ENCODE measurements around the gene CHRNA10.

CHRNA10 gene, protein sequence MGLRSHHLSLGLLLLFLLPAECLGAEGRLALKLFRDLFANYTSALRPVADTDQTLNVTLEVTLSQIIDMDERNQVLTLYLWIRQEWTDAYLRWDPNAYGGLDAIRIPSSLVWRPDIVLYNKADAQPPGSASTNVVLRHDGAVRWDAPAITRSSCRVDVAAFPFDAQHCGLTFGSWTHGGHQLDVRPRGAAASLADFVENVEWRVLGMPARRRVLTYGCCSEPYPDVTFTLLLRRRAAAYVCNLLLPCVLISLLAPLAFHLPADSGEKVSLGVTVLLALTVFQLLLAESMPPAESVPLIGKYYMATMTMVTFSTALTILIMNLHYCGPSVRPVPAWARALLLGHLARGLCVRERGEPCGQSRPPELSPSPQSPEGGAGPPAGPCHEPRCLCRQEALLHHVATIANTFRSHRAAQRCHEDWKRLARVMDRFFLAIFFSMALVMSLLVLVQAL

DNA sequence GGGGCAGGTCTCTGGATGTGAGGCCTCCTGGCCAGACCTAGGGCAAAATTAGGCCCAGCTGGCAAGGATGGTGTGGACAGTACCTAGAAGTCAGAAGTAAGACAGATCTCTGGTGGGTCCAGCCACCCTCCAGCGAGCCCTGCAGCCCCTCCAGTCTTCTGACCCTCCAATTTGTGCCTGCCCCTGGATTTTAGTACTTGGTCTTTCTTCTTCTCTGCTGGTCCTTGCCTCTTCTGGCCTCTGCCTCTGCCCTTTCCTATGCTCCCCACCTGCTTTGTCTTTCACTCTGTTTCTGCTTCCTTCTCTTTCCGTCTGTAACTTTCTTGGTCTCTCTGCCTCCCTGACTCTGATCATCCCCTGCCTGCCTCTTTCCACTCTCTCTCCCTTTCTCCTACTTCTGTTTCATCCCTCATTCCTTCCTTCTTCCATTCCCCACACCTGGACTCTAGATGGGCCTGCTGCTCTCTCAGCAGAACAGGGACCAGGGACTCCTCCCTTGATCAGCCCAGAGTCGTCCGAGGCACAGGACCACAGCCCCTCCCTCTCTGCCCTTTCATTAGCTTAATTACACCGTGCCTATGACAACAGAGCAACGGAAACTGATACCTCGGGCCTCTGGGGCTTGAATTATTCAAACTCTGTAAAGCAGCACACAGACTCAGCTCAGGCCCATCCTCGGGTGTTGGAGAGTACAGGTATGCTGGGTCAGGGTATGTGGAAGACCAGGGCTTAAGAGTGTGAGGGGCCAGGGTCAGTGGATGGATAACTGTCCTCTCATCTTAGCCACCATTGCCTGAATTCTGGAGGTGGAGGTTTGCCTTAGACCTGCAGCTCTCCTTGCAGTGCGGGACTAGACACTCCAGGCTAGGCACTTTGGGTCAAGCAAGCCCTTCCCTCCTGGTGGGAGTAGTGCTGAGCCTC lies at the start of gene CHRNA10:
CHRNA10 (minus strand) TSS at position 51 of the 921 bp plus-strand sequence. CDS start 72 bp downstream, outside the sequence.
- no peak for DNase-seq (ENCODE audit: extremely low read depth in 1 of 2, low read depth in 1 of 2)

DNA sequence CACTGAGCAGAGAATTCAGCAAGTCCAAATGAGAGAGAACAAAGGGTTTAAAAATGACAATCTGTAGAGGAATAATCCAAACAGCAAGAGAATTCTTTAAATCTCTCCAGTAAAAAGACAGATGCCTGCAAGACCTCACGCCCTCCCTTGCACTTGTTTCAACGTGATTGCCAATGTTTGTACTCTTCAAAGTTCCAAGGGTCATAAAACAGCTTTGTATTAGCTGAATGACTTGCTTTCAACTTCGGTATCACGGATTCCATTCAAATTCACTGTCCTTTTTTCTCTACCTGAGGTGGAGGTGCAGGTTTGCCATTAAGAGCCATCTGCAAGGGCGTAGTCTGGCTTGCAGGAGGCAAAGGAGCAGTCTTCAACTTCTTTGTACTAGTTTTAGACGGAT lies 41.1 kb upstream of the CHRNA10 start:
- no peak for DNase-seq (ENCODE audit: extremely low read depth in 1 of 2, low read depth in 1 of 2)

DNA sequence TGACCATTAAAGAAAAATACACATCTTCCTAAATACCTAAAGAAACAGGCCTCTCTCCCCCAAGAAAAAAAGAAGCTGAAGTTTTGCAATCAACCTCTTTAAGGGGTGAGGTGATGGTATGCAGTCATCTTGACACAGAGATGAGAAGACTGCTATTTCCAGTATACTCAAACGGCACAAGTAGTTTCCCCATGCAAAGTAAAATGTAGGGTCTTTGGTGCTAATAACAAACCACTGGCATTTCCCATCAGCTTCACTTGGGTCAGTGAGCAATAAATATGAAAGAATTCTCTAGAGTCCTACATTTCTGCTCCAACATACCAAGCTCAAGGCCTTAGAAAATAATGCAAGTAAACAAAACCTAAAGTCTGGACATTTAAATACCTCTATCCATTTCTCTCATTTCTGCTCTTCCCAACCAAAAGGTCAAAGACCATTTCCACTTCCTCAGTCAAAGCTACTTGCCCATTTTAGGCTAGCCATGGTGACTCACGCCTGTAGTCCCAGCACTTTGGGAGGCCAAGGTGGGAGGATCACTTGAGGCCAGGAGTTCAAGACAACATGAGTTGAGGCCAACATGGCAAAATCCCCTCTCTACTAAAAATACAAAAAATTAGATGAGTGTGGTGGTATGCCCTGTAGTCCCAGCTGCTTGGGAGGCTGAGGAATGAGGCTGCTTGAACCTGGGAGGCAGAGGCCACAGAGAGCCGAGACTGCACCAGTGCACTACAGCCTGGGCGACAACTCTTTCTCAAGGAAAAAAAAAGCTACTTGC lies 39.5 kb upstream of the CHRNA10 start:
- no peak for DNase-seq (ENCODE audit: extremely low read depth in 1 of 2, low read depth in 1 of 2)

DNA sequence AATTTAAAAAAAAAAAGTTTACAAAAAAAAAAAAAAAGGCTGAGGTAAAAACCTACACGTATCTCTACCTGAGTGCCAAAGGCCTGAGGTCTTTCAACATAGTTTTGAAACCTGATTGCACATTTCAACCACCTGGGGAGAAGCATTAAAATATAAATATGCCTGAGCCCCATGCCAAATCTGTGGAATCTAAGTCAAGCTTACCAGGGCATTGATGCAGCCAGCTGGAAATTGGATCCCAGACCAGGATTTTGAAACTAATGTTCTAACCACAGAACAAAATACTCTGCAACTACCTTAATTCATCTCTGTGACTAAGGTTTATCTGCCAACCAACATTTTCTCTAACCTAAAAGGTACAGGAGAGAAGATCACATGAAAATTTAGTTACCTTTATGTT lies 38.8 kb upstream of the CHRNA10 start:
- no peak for DNase-seq (ENCODE audit: extremely low read depth in 1 of 2, low read depth in 1 of 2)

DNA sequence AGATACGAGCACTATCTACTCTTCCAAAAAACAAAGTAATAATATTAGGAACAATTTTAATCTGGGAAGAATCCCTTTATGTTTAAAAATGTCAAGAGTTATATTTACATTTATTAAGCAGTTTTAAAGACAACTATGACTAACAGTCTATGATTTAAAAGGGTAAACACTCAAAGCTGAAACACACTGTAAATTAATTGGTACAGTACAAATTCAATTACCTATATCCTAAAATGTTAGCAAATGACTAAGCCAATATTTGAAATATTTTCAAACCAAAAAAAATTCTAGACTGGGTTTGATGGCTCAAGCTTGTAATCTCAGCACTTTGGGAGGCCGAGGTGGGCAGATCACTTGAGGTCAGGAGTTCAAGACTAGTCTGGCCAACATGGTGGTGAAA lies 36.0 kb upstream of the CHRNA10 start:
- DNase-seq (ENCODE audit: extremely low read depth in 1 of 2, low read depth in 1 of 2) = no peak

DNA sequence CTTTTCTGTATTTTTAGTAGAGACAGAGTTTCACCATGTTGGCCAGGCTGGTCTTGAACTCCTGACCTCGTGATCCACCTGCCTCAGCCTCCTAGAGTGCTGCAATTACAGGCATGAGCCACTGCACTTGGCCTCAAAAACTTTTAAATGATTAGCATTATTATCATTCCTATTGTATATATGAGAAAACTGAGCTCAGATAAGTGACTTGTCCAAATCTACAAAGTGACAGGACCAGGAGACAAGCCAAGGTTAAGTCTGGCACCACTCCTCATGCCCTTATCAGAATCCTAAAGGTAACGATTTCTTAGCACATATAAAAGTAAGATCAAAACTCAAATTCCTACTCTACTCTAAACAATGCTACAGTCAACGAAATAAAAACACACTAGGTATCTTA lies 32.2 kb upstream of the CHRNA10 start:
- DNase-seq (ENCODE audit: extremely low read depth in 1 of 2, low read depth in 1 of 2) = no peak

DNA sequence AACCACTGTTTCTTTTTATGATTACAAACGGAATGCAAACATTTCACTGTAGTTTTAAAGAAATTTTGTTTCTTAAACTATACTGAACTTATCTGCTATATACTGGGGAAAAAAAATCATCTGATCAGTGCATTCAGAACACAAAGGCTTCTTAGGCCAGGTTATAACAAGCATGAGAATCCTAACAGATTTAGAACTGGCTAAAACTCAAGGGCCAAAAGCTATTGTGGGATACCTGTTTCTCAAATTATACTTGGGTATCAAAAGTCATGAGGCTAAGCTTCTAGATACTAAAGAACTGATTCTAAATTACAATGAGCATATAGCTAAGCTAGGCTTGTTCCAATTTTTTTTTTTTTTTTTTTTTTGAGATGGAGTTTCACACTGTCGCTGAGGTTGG lies 29.7 kb upstream of the CHRNA10 start:
- no peak for DNase-seq (ENCODE audit: extremely low read depth in 1 of 2, low read depth in 1 of 2)

DNA sequence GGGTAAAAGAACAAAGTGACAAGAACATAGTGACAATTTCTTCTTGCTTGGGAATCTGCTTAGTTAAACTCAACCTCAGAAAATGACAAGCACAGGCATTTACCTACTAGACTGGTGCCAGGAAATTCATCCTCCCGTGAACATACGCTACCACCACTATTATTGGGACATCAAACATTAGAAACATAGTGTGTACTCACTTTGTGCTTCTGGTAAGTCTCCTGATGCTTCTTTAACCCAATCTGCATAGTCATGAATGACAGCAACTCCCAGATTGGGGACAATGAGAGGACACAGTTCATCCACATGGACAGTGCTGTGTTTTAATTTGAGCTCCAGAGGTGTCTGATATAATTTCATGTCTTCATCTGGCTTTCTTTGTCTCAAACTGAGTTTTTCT lies 29.2 kb upstream of the CHRNA10 start:
- no peak for DNase-seq (ENCODE audit: extremely low read depth in 1 of 2, low read depth in 1 of 2)

DNA sequence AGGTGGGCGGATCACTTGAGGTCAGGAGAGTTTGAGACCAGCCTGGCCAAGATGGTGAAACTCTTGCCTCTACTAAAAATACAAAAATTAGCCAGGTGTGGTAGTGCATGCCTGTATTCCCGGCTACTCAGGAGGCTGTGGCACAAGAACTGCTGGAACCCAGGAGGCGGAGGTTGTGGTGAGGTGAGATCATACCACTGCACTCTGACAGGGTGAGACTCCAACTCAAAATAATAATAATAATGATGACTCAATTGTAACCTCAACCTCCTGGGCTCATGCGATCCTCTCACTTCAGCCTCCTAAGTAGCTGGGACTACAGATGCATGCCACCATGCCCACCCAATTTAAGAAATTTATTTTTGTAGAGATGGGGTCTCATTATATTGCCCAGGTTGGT lies 15.6 kb upstream of the CHRNA10 start:
- DNase-seq (ENCODE audit: extremely low read depth in 1 of 2, low read depth in 1 of 2) = no peak

DNA sequence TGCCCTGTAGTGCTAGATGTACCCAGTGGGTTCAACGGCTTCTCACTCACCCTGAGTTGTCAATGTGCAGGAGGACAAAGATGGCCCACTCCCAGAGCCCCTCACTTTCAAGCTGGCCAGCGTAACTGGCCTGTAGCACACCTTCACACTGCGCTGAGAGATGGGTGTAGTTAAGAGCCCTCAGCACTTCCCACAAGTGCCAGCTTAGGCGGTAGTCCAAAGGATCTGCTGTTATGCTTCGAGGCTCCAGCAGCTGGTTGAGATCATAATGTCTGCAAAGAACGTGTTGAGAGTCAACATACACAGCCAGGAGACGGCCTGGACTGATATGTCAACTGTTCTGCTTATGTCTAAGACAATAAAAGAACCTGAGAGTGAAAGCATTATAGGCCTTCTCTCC lies 14.7 kb upstream of the CHRNA10 start:
- no peak for DNase-seq (ENCODE audit: extremely low read depth in 1 of 2, low read depth in 1 of 2)

DNA sequence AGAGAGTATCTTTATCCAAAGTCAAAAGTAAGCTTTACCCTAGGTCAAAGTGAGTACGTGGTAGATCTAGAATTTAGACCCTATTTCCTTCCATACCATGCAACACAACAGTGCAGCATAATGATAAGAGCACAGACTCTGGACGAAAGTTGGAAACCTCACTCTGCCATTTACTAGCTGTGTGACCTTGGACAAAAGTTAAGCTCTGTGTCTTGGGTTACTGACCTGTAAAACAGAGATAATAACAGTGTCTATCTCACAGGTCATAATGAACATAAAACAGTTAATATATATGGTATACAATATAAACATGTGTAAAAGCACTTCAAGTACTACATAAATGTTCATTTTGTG lies 13.6 kb upstream of the CHRNA10 start:
- no peak for DNase-seq (ENCODE audit: extremely low read depth in 1 of 2, low read depth in 1 of 2)

DNA sequence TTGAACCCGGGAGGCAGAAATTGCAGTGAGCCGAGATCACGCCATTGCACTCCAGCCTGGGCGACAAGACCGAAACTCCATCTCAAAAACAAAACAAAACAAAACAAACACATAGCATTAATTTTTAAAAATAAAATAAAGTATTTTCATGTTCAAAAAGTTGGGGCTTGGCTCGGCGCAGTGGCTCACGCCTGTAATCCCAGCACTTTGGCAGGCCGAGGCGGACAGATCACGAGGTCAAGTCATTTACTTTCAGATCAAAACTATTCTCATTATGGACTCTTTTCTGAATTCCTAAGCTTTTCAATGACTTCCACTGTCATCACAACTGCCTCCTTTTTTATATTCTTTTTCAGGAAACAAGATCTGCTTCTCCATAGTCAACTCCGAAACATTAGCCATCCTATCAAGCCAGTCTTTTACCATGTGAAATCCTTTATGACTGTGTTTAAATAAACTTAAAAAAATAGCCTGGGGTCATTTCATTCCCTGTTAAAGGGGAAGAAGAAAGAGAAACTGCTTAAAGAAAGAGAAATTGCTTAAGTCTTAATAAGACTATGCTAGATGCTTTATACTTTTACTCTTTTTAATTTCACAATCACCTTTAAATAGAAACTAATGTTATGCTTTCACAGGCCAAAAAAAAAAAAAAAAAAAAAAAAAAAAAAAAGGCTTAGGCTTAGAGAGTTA lies 13.1 kb upstream of the CHRNA10 start:
- no peak for DNase-seq (ENCODE audit: extremely low read depth in 1 of 2, low read depth in 1 of 2)

DNA sequence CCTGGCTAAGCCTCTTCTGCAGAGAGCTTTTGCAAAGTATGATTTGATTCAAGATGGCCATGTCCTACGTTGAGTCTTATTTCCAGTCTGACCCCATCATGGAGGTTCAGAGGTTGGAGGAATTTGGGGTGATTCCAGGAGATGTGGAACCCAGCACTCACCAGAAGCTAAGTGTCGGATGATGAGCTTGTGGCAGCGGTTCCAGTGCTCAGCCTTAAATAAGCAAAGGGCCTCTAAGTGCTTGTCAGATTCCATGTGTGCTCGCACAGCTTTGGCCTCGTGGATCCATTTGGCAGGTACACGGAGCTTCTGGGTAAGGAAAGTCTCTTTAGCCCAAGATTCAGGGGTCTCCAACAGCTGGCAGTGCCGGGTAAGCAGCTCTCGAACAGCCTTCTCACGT lies 11.9 kb upstream of the CHRNA10 start:
- DNase-seq (ENCODE audit: extremely low read depth in 1 of 2, low read depth in 1 of 2) = no peak

DNA sequence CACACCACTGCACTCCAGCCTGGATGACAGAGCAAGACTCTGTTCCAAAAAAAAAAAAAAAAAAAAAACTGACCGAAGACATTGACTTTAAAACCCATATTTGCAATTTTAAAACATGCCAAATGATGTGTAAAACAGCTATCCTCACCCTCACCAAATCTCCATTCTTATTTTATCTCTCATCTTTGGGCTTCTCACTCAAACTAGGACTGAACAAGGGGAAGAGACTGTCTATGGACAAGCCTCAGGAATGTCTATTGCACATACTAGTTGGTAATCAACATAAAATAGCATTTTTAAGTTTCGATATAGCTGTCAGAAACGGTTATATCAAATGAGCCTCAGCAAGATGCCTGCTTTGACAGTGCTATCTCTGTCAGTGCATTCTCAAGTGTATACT lies 7.9 kb upstream of the CHRNA10 start:
- DNase-seq (ENCODE audit: extremely low read depth in 1 of 2, low read depth in 1 of 2) = no peak

DNA sequence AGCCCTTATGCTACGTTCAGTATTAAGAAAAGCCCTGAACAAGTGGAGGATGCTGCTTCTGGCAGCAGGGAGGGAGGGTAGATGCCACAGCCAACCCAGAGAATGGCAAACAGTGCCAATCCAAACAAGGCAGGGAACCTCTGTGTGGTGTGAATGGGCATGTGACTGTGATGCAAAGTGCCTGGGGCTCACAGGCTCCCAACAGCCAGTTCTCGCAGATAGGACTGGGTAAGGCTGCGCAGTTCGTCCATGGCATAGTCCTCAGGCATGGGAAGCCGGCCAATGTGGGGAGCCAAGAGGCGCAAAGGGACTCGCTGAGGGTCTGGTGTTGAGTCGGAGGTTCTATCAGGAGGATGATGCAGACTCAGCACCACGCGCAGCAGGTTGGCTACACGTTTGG lies 4.8 kb upstream of the CHRNA10 start:
- DNase-seq (ENCODE audit: extremely low read depth in 1 of 2, low read depth in 1 of 2) = no peak

DNA sequence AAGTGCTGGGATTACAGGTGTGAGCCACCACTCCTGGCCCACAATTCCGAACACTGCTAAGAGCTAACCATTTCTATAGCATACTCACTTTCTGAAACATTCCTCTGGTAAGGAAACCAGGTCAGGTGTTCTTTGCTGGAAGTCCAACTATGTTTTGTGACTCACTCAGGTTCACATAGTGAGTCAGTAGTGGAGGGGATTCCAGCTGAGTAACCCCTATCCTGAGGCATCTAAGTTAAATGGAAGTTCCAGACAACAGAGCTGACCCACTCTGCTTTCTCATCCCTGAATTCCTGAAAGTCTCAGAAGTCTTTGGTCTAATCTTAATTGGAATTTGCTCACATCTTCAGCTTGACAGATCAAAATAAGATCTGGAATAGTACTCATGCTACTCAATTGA lies 3.0 kb upstream of the CHRNA10 start:
- DNase-seq (ENCODE audit: extremely low read depth in 1 of 2, low read depth in 1 of 2) = no peak

DNA sequence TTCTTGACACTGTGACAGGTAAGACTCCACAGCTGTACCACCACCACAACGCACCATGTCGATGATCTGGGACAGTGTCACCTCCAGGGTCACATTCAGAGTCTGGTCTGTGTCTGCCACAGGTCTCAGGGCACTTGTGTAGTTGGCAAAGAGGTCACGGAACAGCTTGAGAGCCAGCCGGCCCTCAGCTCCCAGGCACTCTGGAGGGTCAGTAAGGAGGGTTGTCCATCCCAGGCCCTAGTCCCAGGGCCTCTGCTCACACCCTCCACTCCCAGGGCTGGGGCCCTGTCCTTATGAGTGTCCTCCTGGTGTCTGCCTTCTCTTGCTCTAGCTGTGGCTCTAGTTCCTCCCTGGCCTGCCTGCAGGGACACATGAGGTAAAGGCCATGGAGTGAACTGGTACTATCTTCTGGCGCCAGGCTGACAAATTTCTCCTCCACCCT lies 1.4 kb downstream of the CHRNA10 start:
- no peak for DNase-seq (ENCODE audit: extremely low read depth in 1 of 2, low read depth in 1 of 2)

DNA sequence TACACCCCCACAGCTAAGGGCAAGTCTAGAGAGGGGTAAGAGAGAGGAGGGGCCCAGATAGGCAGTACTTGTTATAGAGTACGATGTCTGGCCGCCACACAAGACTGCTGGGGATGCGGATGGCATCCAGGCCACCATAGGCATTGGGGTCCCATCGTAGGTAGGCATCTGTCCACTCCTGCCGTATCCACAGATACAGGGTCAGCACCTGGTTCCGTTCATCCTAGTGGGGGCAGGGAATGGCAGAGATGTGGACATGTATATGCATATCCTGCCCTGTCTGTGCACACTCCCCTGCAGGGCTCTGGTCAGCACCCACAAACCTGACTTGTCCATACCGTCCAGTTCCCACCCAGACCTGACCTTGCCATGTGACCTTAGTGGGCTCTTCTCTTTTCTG lies 2.1 kb downstream of the CHRNA10 start:
- no peak for DNase-seq (ENCODE audit: extremely low read depth in 1 of 2, low read depth in 1 of 2)

DNA sequence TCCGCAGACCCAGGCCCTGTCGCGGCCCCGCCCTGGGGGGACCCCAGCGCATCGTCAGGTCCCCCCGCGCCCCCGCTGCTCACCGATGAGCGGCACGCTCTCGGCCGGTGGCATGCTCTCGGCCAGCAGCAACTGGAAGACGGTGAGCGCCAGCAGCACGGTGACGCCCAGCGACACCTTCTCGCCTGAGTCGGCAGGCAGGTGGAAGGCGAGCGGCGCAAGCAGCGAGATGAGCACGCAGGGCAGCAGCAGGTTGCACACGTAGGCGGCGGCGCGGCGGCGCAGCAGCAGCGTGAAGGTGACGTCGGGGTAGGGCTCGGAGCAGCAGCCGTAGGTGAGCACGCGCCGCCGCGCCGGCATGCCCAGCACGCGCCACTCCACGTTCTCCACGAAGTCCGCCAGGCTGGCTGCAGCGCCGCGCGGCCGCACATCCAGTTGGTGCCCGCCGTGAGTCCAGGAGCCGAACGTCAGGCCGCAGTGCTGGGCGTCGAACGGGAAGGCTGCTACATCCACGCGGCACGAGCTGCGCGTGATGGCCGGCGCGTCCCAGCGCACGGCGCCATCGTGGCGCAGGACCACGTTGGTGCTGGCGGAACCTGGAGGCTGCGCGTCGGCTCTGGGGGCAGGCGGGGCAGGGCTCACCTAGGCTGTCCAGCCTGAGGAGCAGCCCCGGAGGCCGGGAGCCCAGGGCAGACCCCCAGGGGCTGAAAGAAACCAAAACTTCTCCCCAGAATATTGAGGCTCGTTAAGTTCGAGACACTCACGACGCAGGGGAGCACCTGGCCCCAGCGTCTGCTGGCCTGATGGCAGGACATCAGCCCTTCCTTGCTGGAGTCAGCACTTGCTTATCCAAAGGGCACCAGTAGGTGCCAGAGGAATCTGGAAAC lies 3.8 kb downstream of the CHRNA10 start:
- DNase-seq (ENCODE audit: extremely low read depth in 1 of 2, low read depth in 1 of 2) = no peak
